GM12873 (cell line): ENCODE results near the gene TMEM212.

Experiments
- CTCF ChIP-seq: IDR thresholded peaks from 2 replicates; pipeline ENCODE4 v1.5.1; 2012; ENCODE audit warnings: low read depth, mild to moderate bottlenecking, moderate library complexity, low read length, control low read depth; ENCODE audit not compliant: insufficient read depth; ENCODE audit errors: missing control alignments

TMEM212 gene

DNA sequence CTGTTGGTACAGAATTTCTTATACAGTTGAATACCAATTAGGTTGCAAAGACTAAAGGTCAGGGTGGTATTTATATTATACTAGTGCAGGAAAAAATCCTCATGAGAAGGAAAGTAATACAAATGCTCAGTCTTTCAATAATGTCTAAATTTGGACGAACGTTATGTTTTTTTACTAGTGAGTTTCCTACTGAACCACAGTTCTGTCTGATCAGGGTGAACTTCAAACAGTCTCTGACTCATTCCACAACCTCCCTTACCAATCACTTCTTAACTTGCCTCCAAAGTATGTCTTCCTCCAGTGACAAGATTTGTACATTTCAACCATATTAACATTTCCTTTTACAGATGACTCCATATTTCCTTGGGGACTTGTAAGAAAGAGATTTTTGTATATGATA lies 3.4 kb downstream of the TMEM212 start:
- no peak for TF ChIP-seq CTCF

GRCh38 chr3:171847133-171847532 lies 4.0 kb downstream of the TMEM212 start:
- TF ChIP-seq CTCF: no peak

GRCh38 chr3:171847595-171848259 lies 4.6 kb downstream of the TMEM212 start:
- TF ChIP-seq CTCF: no peak

DNA sequence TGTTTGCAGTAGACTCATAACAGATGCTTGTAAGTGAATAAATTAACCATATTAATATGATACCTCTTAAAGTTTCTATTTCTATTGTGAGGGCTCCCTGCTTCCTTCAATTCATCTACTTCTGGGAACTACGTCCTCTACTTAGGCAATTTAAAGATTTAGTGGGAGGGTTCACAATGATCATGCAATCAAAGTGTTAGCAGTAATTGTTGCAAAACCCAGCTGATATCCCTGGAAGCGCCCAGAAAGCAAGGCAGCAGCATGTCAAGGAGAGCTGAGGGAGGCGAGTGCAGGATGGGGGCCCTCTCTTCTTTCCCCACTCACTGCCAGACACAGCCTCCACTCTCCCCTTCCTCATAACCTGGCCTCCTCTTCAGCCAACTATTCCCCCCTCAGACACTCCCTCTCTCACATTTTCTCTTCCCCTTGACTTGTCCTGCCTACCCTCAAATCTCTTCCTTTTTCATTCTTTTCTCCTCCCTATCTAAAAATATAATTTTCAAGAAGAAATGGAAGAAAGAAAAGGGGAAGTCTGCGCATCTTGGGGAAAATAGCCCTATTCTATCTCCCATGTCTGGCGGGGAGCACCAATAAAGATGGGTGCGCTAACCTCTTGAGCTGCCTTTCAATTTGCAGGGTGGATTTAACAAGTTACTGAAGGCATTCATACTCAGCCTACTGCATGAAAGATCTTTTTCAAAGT lies 6.6 kb downstream of the TMEM212 start:
- no peak for TF ChIP-seq CTCF

- TF ChIP-seq CTCF: no peak
Observed at GRCh38 chr3:171850320-171850959, 7.3 kb downstream of the TMEM212 start.

DNA sequence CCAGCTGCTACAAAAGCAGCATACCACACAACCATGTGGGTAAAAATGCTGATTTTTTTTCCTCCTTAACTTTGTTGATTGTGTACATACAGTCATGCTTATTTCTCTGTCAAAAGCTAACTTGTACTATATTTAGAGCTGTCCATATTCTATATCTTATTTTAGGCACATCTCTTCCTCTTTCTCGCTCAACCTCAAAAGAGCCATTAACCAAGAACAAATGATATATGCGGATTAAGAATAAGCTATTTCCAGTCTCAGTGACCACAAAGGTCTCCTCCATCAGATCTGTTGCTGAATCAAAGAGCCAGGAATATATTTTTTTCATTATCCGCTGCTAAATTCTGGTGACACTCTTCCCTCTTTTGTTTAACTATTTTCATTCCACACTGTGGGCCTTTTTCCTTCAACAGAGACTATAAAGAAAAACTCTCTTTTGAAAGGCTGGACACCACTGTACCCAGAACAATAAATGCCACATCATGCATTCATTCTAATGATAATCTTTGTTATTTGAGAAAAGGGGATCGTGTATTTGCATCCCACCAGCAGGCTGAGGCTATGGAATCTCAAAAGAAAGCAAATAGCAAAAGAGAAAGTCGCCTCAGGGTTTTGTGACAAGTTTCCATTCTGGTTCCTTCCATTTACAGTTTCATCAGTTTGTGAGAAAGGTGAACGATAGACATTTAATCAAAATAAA lies 8.0 kb downstream of the TMEM212 start:
- TF ChIP-seq CTCF: no peak

DNA sequence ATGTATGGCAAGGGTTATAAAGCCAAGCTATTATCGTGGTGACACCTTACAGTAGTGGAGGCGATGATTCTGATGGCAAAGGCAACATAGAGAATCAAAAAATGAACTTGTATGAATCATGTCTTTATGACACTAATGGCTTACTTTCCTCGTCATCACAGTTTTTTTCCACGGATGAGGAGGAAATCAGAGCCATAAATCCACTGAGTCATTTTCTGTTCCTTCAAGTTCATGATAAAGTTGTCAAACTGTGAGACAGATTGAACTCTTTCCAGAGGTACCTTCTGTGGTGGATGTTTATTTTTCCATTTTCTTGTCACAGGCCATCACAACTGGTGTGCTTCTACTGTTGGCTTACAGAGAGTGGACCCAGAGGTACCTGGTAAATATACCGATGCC lies 8.5 kb downstream of the TMEM212 start:
- no peak for TF ChIP-seq CTCF
